MCF 10A (cell line): ENCODE measurements around the gene SUSD3. TPM values are rescaled to one million over a fixed set of nuclear protein-coding genes. Genes with fewer than 3 reads are reported as not detected.

Source experiments
- BruUV-seq: library from RNA; stranded (reverse); fragments of 400-500 nt; replicated peaks from 2 replicates; lab custom pipeline; 2021; lab: Mats Ljungman, UMichigan
- CTCF ChIA-PET: fragments of 300-600 bp; sonication (Branson Sonifier 250); formaldehyde crosslinking; extraction: SDS; loops from one replicate; lab custom pipeline; 2021; ENCODE audit warnings: antibody characterized with exemption, inconsistent platforms; lab: Yijun Ruan, JAX
- POLR2A ChIA-PET: fragments of 300-600, 350-650 bp; sonication (Branson Sonifier 250); formaldehyde crosslinking; extraction: SDS; loops from one replicate; lab custom pipeline; 2020; ENCODE audit warnings: antibody characterized with exemption, inconsistent platforms; lab: Yijun Ruan, JAX
- DNase-seq: peaks from one replicate; pipeline ENCODE4 v3.0.0-alpha.2; 2018; ENCODE audit not compliant: unreplicated experiment
- H3K27ac Mint-ChIP-seq: one replicate; pipeline ENCODE4 v1.8.0; 2022; ENCODE audit warnings: mild to moderate bottlenecking, low read depth, mixed read lengths; ENCODE audit not compliant: unreplicated experiment
- H3K27me3 Mint-ChIP-seq: one replicate; pipeline ENCODE4 v1.8.0; 2022; ENCODE audit warnings: mixed read lengths; ENCODE audit not compliant: insufficient read depth, unreplicated experiment
- H3K36me3 Mint-ChIP-seq: one replicate; pipeline ENCODE4 v1.8.0; 2022; ENCODE audit warnings: mild to moderate bottlenecking, moderate library complexity, mixed read lengths; ENCODE audit not compliant: insufficient read depth, unreplicated experiment
- H3K4me1 Mint-ChIP-seq: one replicate; pipeline ENCODE4 v1.8.0; 2022; ENCODE audit warnings: mixed read lengths; ENCODE audit not compliant: insufficient read depth, unreplicated experiment
- H3K4me3 Mint-ChIP-seq: one replicate; pipeline ENCODE4 v1.8.0; 2022; ENCODE audit warnings: mild to moderate bottlenecking, moderate library complexity, mixed read lengths; ENCODE audit not compliant: unreplicated experiment
- H3K9me3 Mint-ChIP-seq: one replicate; pipeline ENCODE4 v1.8.0; 2022; ENCODE audit warnings: mixed read lengths; ENCODE audit not compliant: unreplicated experiment
- intact Hi-C: fragments of 100-400 bp; cut with micrococcal nuclease; formaldehyde crosslinking; loops from 2 replicates; pipeline ENCODE4 v1.14.1; 2022
- total RNA-seq: library from RNA; stranded (reverse); gene quantifications from 2 replicates; pipeline ENCODE4 v1.2.3, GENCODE V29; 2022
- TF ChIP-seq, protein P1 (sequence below): fragments of 200-600 bp; IDR thresholded peaks from one replicate; pipeline ENCODE4 v1.8.0; 2022; ENCODE audit warnings: antibody characterized with exemption, mild to moderate bottlenecking; ENCODE audit not compliant: unreplicated experiment

Gene SUSD3
- total RNA-seq, 1 experiment from 2014 or later: not detected

DNA sequence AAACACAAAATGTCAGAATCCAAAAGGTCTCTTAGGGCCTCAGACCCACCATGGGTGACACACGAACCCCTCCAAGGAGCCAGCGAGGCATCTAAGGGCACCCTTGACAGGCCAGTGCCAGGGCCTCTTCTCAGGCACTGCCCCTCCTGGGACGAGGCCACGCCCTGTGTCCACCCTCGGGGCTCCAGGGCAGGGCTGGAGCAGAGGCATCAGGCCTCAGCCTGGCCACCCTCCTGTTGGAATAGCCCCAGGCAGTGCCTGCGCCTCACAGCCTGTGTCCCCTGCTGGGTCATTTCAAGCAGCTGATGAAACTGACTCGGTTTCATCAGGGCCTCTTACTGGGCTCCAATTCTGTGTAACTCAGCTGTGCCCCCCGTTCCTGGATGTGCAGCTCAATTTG, 32.8 kb upstream of the SUSD3 start:
- no TSS peak for BruUV-seq
- Mint-ChIP-seq H3K36me3 (no peaks in the 10 kb centered on the region), H3K4me1 (no peaks in the 10 kb centered on the region), H3K9me3 (no peaks in the 10 kb centered on the region), H3K27ac (no peak overlapping the region), H3K27me3 (peaks cover 7% of the 10 kb centered on the region), H3K4me3 (no peak overlapping the region)
- TF ChIP-seq, protein P1, sequence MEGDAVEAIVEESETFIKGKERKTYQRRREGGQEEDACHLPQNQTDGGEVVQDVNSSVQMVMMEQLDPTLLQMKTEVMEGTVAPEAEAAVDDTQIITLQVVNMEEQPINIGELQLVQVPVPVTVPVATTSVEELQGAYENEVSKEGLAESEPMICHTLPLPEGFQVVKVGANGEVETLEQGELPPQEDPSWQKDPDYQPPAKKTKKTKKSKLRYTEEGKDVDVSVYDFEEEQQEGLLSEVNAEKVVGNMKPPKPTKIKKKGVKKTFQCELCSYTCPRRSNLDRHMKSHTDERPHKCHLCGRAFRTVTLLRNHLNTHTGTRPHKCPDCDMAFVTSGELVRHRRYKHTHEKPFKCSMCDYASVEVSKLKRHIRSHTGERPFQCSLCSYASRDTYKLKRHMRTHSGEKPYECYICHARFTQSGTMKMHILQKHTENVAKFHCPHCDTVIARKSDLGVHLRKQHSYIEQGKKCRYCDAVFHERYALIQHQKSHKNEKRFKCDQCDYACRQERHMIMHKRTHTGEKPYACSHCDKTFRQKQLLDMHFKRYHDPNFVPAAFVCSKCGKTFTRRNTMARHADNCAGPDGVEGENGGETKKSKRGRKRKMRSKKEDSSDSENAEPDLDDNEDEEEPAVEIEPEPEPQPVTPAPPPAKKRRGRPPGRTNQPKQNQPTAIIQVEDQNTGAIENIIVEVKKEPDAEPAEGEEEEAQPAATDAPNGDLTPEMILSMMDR: no peak
- DNase-seq: no peak
- intact Hi-C loops: no loop called here
- ChIA-PET CTCF (interaction anchor here (0.6 to 0.9 kb wide), 2 partner anchors 83 to 140 kb away, joined by 3 read pairs; no protein-coding TSS in a partner anchor), POLR2A (interaction anchor here (0.7 kb wide), 1 partner anchor 24 kb away, joined by 3 read pairs; no protein-coding TSS in a partner anchor)

DNA sequence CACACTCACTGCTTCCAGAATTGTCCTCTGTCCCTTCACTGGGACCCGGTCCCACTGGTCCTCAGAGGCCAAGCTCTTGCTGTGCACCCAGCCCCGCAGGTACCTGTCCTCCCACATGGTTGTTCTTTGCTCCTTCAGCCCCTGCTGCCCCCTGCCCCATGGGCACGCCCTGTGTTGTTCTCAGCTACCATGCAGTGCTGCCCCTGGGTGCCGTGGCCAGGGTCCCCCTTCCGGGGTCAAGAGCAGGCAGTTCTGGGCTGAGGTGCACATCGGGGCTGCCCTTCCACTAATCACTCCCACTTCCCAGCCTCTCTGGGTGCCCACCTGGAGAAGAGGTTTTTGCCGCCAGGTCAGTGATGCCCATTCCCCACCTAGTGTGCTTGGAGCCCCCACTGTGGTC, 31.9 kb upstream of the SUSD3 start:
- BruUV-seq: no TSS peak
- CTCF ChIA-PET: interaction anchor here (0.8 kb wide), 1 partner anchor 654 kb away, joined by 3 read pairs; no protein-coding TSS in a partner anchor
- H3K4me1 Mint-ChIP-seq: no peaks in the 10 kb centered on the region
- H3K27ac Mint-ChIP-seq: no peak overlapping the region
- H3K4me3 Mint-ChIP-seq: no peak overlapping the region
- H3K9me3 Mint-ChIP-seq: no peaks in the 10 kb centered on the region
- DNase-seq: no peak
- POLR2A ChIA-PET: no interaction called here
- intact Hi-C loops: no loop called here
- peaks cover 16% of the 10 kb centered on the region for H3K27me3 Mint-ChIP-seq
- TF ChIP-seq, protein P1: no peak
- no peaks in the 10 kb centered on the region for H3K36me3 Mint-ChIP-seq

DNA sequence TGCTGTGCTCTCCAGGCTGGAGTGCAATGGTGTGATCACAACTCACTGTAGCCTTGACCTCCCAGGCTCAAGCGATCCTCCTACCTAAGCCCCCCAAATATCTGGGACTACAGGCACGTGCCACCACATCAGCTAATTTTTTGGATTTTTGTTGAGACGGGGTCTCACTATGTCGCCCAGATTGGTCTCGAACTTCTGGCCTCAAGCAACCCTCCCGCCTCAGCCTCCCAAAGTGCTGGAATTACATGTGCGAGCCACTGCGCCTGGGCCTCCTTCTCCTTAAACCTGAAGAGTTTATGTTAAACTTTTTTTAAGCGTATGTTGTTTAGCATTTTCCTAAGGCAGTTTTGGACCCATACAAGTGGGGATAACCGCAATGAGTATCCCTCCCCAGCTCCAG, 30.8 kb upstream of the SUSD3 start:
- no peak overlapping the region for H3K27ac Mint-ChIP-seq
- no peak for DNase-seq
- peaks cover 27% of the 10 kb centered on the region for H3K27me3 Mint-ChIP-seq
- H3K9me3 Mint-ChIP-seq: no peaks in the 10 kb centered on the region
- TF ChIP-seq, protein P1: no peak
- H3K36me3 Mint-ChIP-seq: no peaks in the 10 kb centered on the region
- ChIA-PET CTCF (interaction anchor here (0.6 to 0.8 kb wide), 3 partner anchors 152 to 653 kb away, joined by 3 to 4 read pairs (median 3); no protein-coding TSS in a partner anchor), POLR2A (no interaction called here)
- no TSS peak for BruUV-seq
- H3K4me1 Mint-ChIP-seq: no peaks in the 10 kb centered on the region
- H3K4me3 Mint-ChIP-seq: no peak overlapping the region
- intact Hi-C loops: no loop called here

DNA sequence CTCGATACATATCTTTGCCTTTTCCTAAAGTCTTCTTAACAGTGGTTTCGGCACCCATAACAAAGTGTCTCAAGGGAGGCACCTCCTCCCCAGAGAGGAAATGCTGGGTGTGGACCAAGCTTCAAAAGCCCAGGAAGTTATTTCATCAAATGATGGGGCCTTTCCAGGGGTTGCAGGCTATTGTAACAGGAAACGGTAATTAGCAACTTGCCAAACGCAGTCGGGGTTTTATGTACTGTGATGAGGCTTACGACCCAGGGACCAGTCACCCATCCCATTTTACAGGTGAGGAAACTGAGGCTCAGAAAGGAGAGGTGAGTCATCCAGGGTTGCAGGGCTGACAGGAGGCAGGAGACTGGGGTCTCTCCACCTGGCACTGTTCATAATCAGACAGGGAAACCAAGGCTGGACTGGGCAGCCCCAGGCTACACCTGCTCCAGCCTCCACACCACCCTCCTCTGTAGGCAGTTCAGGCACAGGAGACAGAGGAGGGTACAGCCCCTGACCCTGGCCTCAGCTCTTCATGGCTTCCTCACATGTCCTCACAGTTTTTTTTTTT, 30.0 kb upstream of the SUSD3 start:
- DNase-seq: peak; percentile 8
- no TSS peak for BruUV-seq
- ChIA-PET CTCF (interaction anchor here (0.6 to 0.7 kb wide), 2 partner anchors 25 to 152 kb away, joined by 3 to 4 read pairs; no protein-coding TSS in a partner anchor), POLR2A (no interaction called here)
- TF ChIP-seq, protein P1: no peak
- intact Hi-C loops: no loop called here
- Mint-ChIP-seq H3K4me1 (no peaks in the 10 kb centered on the region), H3K4me3 (no peak overlapping the region), H3K27me3 (peaks cover 35% of the 10 kb centered on the region), H3K36me3 (no peaks in the 10 kb centered on the region), H3K27ac (no peak overlapping the region), H3K9me3 (no peaks in the 10 kb centered on the region)
